ENCODE results near the gene DCBLD1.

GRCh38 chr6:117441824-117442264 lies 40.6 kb upstream of the DCBLD1 start:
- no peak for TF ChIP-seq CTCF (IDR thresholded peaks at IDR 0.05)
- no peak for TF ChIP-seq POLR2AphosphoS5 (IDR thresholded peaks at IDR 0.05)

Data from prostate gland (tissue), 2 donors.